ENCODE data around the gene THAP2. TPM values are rescaled to one million over a fixed set of nuclear protein-coding genes. Genes with fewer than 3 reads are reported as not detected.

The THAP2 gene
- total and polyA plus RNA-seq, 2 donors, result 3.1 to 15.9 TPM

Small RNAs within 50 kb of the gene (small RNA-seq; reads per million reads assigned to genes)
- gene RF00560, result not detected

Other genes with a start within 250 kb of the THAP2 start
- 2.0 TPM for gene LGR5, start 224.5 kb upstream of the THAP2 start, total RNA-seq
- 0.14 TPM for gene LGR5, start 224.5 kb upstream of the THAP2 start, polyA plus RNA-seq
- gene ZFC3H1, start 453 bp upstream of the THAP2 start, total RNA-seq, result 109 TPM
- 16.9 TPM for gene ZFC3H1, start 453 bp upstream of the THAP2 start, polyA plus RNA-seq
- 42.0 TPM for gene TMEM19, start 21.8 kb downstream of the THAP2 start, total RNA-seq
- 13.5 TPM for gene TMEM19, start 21.8 kb downstream of the THAP2 start, polyA plus RNA-seq
- gene RAB21, start 90.6 kb downstream of the THAP2 start, total RNA-seq, result 45.0 TPM
- gene RAB21, start 90.6 kb downstream of the THAP2 start, polyA plus RNA-seq, result 34.7 TPM
- 69.0 TPM for gene TBC1D15, start 175.5 kb downstream of the THAP2 start, total RNA-seq
- 29.3 TPM for gene TBC1D15, start 175.5 kb downstream of the THAP2 start, polyA plus RNA-seq